WTC11 (cell line): ENCODE results near the gene DBT. TPM values are rescaled to one million over a fixed set of nuclear protein-coding genes. Genes with fewer than 3 reads are reported as not detected.

Source experiments
- ATAC-seq: fragments of 200-7000 bp; cut with Tn5 transposase; 2 replicates; pipeline ENCODE4 v1.10.0; 2021; ENCODE audit warnings: mild to moderate bottlenecking, moderate library complexity
- CTCF ChIA-PET: fragments of 300-600 bp; sonication (Branson Sonifier 250); formaldehyde crosslinking; loops from one replicate; lab custom pipeline; 2021; ENCODE audit warnings: antibody characterized with exemption; lab: Charles Lee
- POLR2A ChIA-PET: fragments of 350-600 bp; sonication (Branson Sonifier 250); formaldehyde crosslinking; loops from one replicate; lab custom pipeline; 2021; ENCODE audit warnings: antibody characterized with exemption; lab: Charles Lee
- DNase-seq: peaks from one replicate; pipeline ENCODE4 v3.0.0; 2021; ENCODE audit warnings: low spot score
- H3K27ac Mint-ChIP-seq: 2 replicates; pipeline ENCODE4 v1.8.0; 2021; ENCODE audit warnings: mixed read lengths
- H3K27me3 Mint-ChIP-seq: 2 replicates; pipeline ENCODE4 v1.8.0; 2021; ENCODE audit warnings: low read depth, mild to moderate bottlenecking, moderate library complexity, mixed read lengths
- H3K36me3 Mint-ChIP-seq: 2 replicates; pipeline ENCODE4 v1.8.0; 2021; ENCODE audit warnings: mixed read lengths
- H3K4me1 Mint-ChIP-seq: 2 replicates; pipeline ENCODE4 v1.8.0; 2022; ENCODE audit warnings: mixed read lengths
- H3K4me3 Mint-ChIP-seq: 2 replicates; pipeline ENCODE4 v1.8.0; 2021; ENCODE audit warnings: mild to moderate bottlenecking, moderate library complexity, mixed read lengths
- H3K9me3 Mint-ChIP-seq: 2 replicates; pipeline ENCODE4 v1.8.0; 2021; ENCODE audit warnings: mixed read lengths
- AR ChIP-seq: fragments of 250-450 bp; sonication (Bioruptor Pico); IDR thresholded peaks from 2 replicates; pipeline ENCODE4 v1.9.0; 2021; ENCODE audit warnings: mild to moderate bottlenecking
- ATF1 ChIP-seq: sonication (generic); formaldehyde crosslinking; IDR thresholded peaks from 2 replicates; pipeline ENCODE4 v1.8.1; 2023; ENCODE audit warnings: mild to moderate bottlenecking, moderate library complexity, missing genetic modification reagents
- ATF2 ChIP-seq: sonication (generic); formaldehyde crosslinking; IDR thresholded peaks from 2 replicates; pipeline ENCODE4 v1.8.1; 2022; ENCODE audit warnings: low read depth, missing genetic modification reagents, borderline replicate concordance
- CREM ChIP-seq: sonication (generic); formaldehyde crosslinking; IDR thresholded peaks from 2 replicates; pipeline ENCODE4 v1.8.1; 2022; ENCODE audit warnings: mild to moderate bottlenecking, missing genetic modification reagents, moderate library complexity
- ELF4 ChIP-seq: sonication (generic); formaldehyde crosslinking; IDR thresholded peaks from 2 replicates; pipeline ENCODE4 v1.8.1; 2022; ENCODE audit warnings: low read depth, mild to moderate bottlenecking, moderate library complexity, missing genetic modification reagents
- ERG ChIP-seq: fragments of 250-450 bp; sonication (Bioruptor Pico); IDR thresholded peaks from 2 replicates; pipeline ENCODE4 v1.8.0; 2021; ENCODE audit warnings: mild to moderate bottlenecking
- FOXJ3 ChIP-seq: sonication (generic); formaldehyde crosslinking; IDR thresholded peaks from 2 replicates; pipeline ENCODE4 v1.9.0; 2021; ENCODE audit warnings: missing genetic modification reagents, mild to moderate bottlenecking, borderline replicate concordance
- MXD4 ChIP-seq: fragments of 250-450 bp; sonication (Bioruptor Pico); IDR thresholded peaks from 2 replicates; pipeline ENCODE4 v1.8.0; 2021; ENCODE audit warnings: mild to moderate bottlenecking, moderate library complexity, borderline replicate concordance
- NFYB ChIP-seq: sonication (generic); formaldehyde crosslinking; conservative IDR thresholded peaks from 2 replicates; pipeline ENCODE4 v1.8.0; 2022; ENCODE audit warnings: low read depth, missing genetic modification reagents
- PREB ChIP-seq: sonication (generic); formaldehyde crosslinking; IDR thresholded peaks from 2 replicates; pipeline ENCODE4 v1.8.1; 2022; ENCODE audit warnings: mild to moderate bottlenecking, missing genetic modification reagents, moderate library complexity, borderline replicate concordance
- TEAD4 ChIP-seq: sonication (generic); formaldehyde crosslinking; IDR thresholded peaks from 2 replicates; pipeline ENCODE4 v1.8.0; 2022; ENCODE audit warnings: mild to moderate bottlenecking, missing genetic modification reagents
- TP53 ChIP-seq: sonication (generic); formaldehyde crosslinking; IDR thresholded peaks from 2 replicates; pipeline ENCODE4 v1.8.1; 2023; ENCODE audit warnings: mild to moderate bottlenecking, missing genetic modification reagents
- USF1 ChIP-seq: sonication (generic); formaldehyde crosslinking; IDR thresholded peaks from 2 replicates; pipeline ENCODE4 v1.8.0; 2022; ENCODE audit warnings: mild to moderate bottlenecking, missing genetic modification reagents
- USF2 ChIP-seq: sonication (generic); formaldehyde crosslinking; IDR thresholded peaks from 2 replicates; pipeline ENCODE4 v1.8.1; 2023; ENCODE audit warnings: mild to moderate bottlenecking, missing genetic modification reagents, moderate library complexity
- ZNF138 ChIP-seq: sonication (generic); formaldehyde crosslinking; conservative IDR thresholded peaks from 2 replicates; pipeline ENCODE4 v1.8.1; 2022; ENCODE audit warnings: mild to moderate bottlenecking, moderate library complexity, missing genetic modification reagents
- ZNF425 ChIP-seq: fragments of 250-450 bp; sonication (Bioruptor Pico); conservative IDR thresholded peaks from 2 replicates; pipeline ENCODE4 v1.9.0; 2021; ENCODE audit warnings: mild to moderate bottlenecking
- ZNF512 ChIP-seq: sonication (generic); formaldehyde crosslinking; IDR thresholded peaks from 2 replicates; pipeline ENCODE4 v1.8.1; 2022; ENCODE audit warnings: missing genetic modification reagents, borderline replicate concordance
- total RNA-seq: library from RNA; stranded (reverse); gene quantifications from 3 replicates; pipeline ENCODE4 v1.2.3, GENCODE V29; 2021

DBT gene
- total RNA-seq, 1 experiment from 2014 or later = 20.1 TPM

- DNase-seq (no peak), ATAC-seq (peak; percentile 2)
- no peaks in the 10 kb centered on the region for H3K9me3 Mint-ChIP-seq
- TF ChIP-seq ZNF138 (CRISPR knock-in tag) (no peak), ZNF512 (no peak), TP53 (CRISPR knock-in tag) (no peak), ELF4 (CRISPR knock-in tag) (no peak), ZNF425 (CRISPR knock-in tag) (no peak), MXD4 (CRISPR knock-in tag) (no peak), USF1 (no peak), ATF1 (CRISPR knock-in tag) (no peak), PREB (no peak), TEAD4 (CRISPR knock-in tag) (no peak), ATF2 (CRISPR knock-in tag) (no peak), CREM (no peak), FOXJ3 (no peak), AR (CRISPR knock-in tag) (no peak), USF2 (no peak), ERG (no peak), NFYB (CRISPR knock-in tag) (no peak)
- POLR2A ChIA-PET = interaction anchor here (1.2 to 3.4 kb wide), 5 partner anchors 13 to 116 kb away, joined by 4 to 32 read pairs (median 6); partner anchors contain the start of genes CDC14A, RTCA, SASS6 and TRMT13
- H3K4me3 Mint-ChIP-seq = no peak overlapping the region
- H3K27ac Mint-ChIP-seq = no peak overlapping the region
- peaks cover 12% of the 10 kb centered on the region for H3K4me1 Mint-ChIP-seq
- no peaks in the 10 kb centered on the region for H3K36me3 Mint-ChIP-seq
- CTCF ChIA-PET = interaction anchor here (1.0 to 2.3 kb wide), 5 partner anchors 17 to 214 kb away, joined by 3 to 10 read pairs (median 4); partner anchors contain the start of gene RTCA
- H3K27me3 Mint-ChIP-seq = no peaks in the 10 kb centered on the region
These were observed 488 bp downstream of the DBT start for GRCh38 chr1:100249155-100249536.
